OCI-LY7 (cell line): Measurements from ENCODE around the gene KRT17.
"Not testable (repeated sequence)": the region's sequence is repeated elsewhere in the genome, so short reads cannot be mapped to it uniquely, and the experiment has no call there.

Experiments
- CTCF ChIP-seq: fragments of 200-600 bp; sonication (generic); conservative IDR thresholded peaks from 2 replicates; pipeline ENCODE4 v1.5.1; 2014; ENCODE audit warnings: mild to moderate bottlenecking, antibody characterized with exemption, low read length, moderate library complexity, mixed read lengths
- EZH2phosphoT487 ChIP-seq: fragments of 200-600 bp; sonication (generic); IDR thresholded peaks from 2 replicates; pipeline ENCODE4 v1.6.1; 2018; ENCODE audit warnings: low read depth, borderline replicate concordance, mild to moderate bottlenecking, mixed run types, antibody characterized with exemption, low read length, moderate library complexity, mixed read lengths

GRCh38 chr17:41623184-41623861 lies 1.1 kb downstream of the KRT17 start:
- TF ChIP-seq CTCF, EZH2phosphoT487: not testable (repeated sequence)
